Spinal cord (tissue), 10 donors: ENCODE results near the gene KDR. TPM values are rescaled to one million over a fixed set of nuclear protein-coding genes. Genes with fewer than 3 reads are reported as not detected.

Source experiments
- DNase-seq, 6 donors: peaks; one replicate each; pipeline versions ENCODE4 v3.0.0 to v3.0.0-alpha.2; 2013 to 2015; ENCODE audit warnings: low spot score in 6 of 6, low read depth in 4 of 6
- H3K27ac ChIP-seq: one replicate; pipeline ENCODE4 v1.5.1; 2013; ENCODE audit warnings: low read depth, low read length, control low read depth
- H3K27me3 ChIP-seq: one replicate; pipeline ENCODE4 v1.6.1; 2013; ENCODE audit warnings: low read length; ENCODE audit not compliant: control insufficient read depth, insufficient read depth
- H3K36me3 ChIP-seq: one replicate; pipeline ENCODE4 v1.6.1; 2013; ENCODE audit warnings: low read length; ENCODE audit not compliant: control insufficient read depth, insufficient read depth
- H3K4me1 ChIP-seq: one replicate; pipeline ENCODE4 v1.6.1; 2013; ENCODE audit warnings: low read length; ENCODE audit not compliant: control insufficient read depth, insufficient read depth
- H3K4me3 ChIP-seq: one replicate; pipeline ENCODE4 v1.5.1; 2013; ENCODE audit warnings: low read depth, low read length, control low read depth
- H3K9me3 ChIP-seq: one replicate; pipeline ENCODE4 v1.6.1; 2013; ENCODE audit warnings: low read length; ENCODE audit not compliant: control insufficient read depth, insufficient read depth
- WGBS: methylation state at CpG from one replicate; pipeline ENCODE4 v1.1.5; 2013; ENCODE audit warnings: missing lambda C conversion rate; ENCODE audit not compliant: insufficient coverage; 5-methylcytosine and 5-hydroxymethylcytosine counted together
- polyA plus RNA-seq, 2 donors: library from polyadenylated mRNA; unstranded; fragments of 120-200 nt; gene quantifications; one replicate each; pipeline ENCODE4 v1.2.1, GENCODE V29; 2013; ENCODE audit not compliant: insufficient read length in 2 of 2
- total RNA-seq, 2 donors: library from RNA; depleted of rRNA in 1 of 2; stranded (reverse); fragments of 120-200 nt in 1 of 2; fragments of >200 nt in 1 of 2; gene quantifications; one replicate each; pipeline versions ENCODE4 v1.2.3 to v1.2.4, GENCODE V29; 2013 to 2014
- donor health status: healthy.

The KDR gene
- total and polyA plus RNA-seq, 4 donors = 29.1 to 217 (median 57.4) TPM

DNA sequence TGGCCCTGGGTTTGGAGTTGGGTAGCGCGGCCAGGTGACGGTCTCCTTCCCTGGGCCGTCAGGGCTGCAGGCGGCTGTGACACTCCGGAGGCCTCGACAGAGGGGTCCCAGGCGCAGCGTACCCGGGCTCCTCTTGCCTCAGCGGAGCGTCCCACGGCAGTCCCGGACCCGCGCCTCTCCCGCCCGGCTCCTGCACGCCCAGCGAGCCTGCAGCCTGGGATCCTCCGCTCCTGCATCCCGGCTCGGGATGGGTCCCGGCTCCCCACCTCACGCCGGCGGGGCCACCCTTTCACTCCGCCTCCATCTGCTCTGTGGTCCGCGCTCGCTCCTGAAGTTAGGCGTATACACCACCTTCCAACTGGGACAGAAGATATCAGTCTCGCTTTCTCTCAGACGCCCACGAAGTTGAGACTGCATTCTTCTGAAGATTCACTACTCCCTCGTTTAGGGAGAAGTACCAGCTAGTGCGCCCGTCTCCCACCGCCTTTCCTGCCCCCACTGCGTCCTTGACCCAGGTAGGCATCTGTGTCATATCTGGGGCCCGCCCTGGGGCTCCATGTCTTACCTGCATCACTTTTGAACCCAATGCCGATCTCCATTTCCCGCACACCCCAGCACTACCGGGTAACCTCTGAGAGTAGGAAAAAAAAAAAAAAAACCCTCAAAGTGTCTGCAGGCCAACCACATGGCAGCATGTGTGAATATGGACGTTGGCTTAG is 32.3 kb upstream of the KDR start:
- H3K4me3 ChIP-seq = peak overlapping the region; percentile 9
- H3K27ac ChIP-seq = no peak overlapping the region
- H3K4me1 ChIP-seq = peaks cover 6% of the 10 kb centered on the region
- peak in 1 of 6 donors; percentile 12 for DNase-seq
- WGBS = 22% methylated on average over 38 of the region's 45 CpGs
- H3K36me3 ChIP-seq = no peaks in the 10 kb centered on the region
- H3K27me3 ChIP-seq = peaks cover 8% of the 10 kb centered on the region
- no peaks in the 10 kb centered on the region for H3K9me3 ChIP-seq

DNA sequence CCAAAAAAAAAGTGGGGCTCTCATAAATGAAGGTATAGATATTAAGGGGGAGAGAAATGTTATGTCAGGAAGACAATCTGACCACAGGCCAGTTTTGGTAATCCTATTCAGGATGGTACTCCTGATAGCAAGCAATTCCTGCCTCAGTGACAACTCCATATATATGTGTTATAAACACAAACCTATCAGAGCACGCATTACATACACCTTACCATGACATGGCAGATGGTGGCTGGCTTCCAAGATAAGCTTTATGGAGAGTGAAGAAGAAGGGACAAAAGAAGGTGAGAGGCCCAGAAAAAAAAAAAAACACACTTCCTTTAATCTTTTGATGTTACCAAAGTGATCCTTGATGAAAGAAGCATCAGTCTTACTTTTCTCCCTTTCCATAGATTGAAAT is 29.5 kb upstream of the KDR start:
- no peaks in the 10 kb centered on the region for H3K9me3 ChIP-seq
- peaks cover 6% of the 10 kb centered on the region for H3K4me1 ChIP-seq
- no peak overlapping the region for H3K4me3 ChIP-seq
- H3K27me3 ChIP-seq = peaks cover 8% of the 10 kb centered on the region
- WGBS = no CpG with 5 or more reads among the region's 1 CpG
- DNase-seq = no peak
- no peak overlapping the region for H3K27ac ChIP-seq
- no peaks in the 10 kb centered on the region for H3K36me3 ChIP-seq

DNA sequence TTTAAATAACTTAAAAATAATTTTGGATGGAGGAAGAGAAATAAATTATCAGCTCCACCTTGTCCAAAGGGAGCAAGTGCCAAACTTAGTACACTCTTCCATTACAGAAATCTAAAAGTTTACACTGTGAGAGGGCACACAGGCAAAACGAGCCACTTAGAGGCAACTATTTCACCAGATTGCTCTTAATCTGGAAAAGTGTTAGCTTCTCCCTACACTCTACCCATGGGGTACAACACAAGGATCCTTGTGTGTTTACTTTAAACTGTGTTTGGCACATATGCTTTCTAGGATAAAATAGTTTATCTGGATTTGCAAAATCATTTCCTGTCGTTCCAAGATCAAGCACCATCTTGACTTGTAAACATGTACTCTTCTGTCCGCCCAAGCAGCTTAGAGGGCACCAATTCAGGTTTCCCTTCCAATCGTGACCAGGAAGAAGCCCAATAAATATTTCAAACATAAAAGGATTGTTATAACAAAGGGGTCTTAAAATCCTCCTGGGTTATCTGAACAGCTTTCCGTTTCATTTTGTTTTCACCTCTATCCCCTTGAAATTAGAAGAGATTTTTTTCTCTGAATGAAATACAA is 29.0 kb upstream of the KDR start:
- no peak for DNase-seq
- peaks cover 6% of the 10 kb centered on the region for H3K4me1 ChIP-seq
- H3K4me3 ChIP-seq = no peak overlapping the region
- peaks cover 8% of the 10 kb centered on the region for H3K27me3 ChIP-seq
- H3K9me3 ChIP-seq = no peaks in the 10 kb centered on the region
- no peaks in the 10 kb centered on the region for H3K36me3 ChIP-seq
- 50% methylated on average over 1 of the region's 5 CpGs for WGBS
- H3K27ac ChIP-seq = no peak overlapping the region

DNA sequence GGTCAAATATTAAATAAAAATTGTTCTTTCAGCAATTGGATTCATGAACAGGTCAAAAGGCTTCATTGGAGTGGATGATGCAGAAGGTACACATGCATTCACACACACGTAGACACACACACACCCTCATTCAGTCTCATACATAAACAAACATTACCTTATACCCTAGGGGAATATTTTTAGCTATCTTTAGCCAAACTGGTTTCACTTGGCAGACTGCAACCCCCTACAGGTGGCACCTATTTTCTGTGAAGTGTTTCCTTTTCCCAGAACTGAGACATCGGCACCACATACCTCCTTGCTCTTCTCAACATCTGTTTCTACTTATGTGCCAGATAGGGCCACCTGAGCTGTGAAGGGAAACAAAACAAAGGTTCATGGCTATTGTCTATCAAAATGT is 18.5 kb upstream of the KDR start:
- Histone ChIP-seq H3K4me3 (no peak overlapping the region), H3K36me3 (no peaks in the 10 kb centered on the region), H3K9me3 (no peaks in the 10 kb centered on the region), H3K4me1 (no peaks in the 10 kb centered on the region), H3K27me3 (no peaks in the 10 kb centered on the region), H3K27ac (no peak overlapping the region)
- DNase-seq = no peak
- no CpG with 5 or more reads among the region's 2 CpGs for WGBS

DNA sequence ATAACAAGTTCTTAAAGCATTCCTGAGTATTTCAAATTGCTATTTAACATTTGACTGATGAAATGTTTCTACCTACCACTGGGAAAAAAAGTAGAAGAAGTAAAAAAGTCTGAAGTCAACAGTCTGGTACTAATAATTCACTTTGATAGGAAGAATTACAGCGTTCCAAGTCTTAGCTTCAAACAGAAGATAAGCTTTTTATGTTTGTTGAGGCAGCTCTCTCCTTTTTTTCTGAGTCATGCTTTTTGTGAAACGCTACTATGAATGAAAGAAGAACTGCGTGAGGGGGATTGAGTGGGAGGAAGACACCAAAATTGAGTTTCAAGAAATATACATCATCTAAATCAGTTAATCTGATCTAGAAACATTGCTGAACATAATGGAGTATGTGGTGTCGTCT is 13.0 kb upstream of the KDR start:
- DNase-seq = no peak
- Histone ChIP-seq H3K4me3 (no peak overlapping the region), H3K36me3 (no peaks in the 10 kb centered on the region), H3K9me3 (no peaks in the 10 kb centered on the region), H3K4me1 (no peaks in the 10 kb centered on the region), H3K27me3 (no peaks in the 10 kb centered on the region), H3K27ac (no peak overlapping the region)
- WGBS = 83% methylated on average over 1 of the region's 4 CpGs

GRCh38 chr4:55136634-55137033 is 11.2 kb upstream of the KDR start:
- no peak for DNase-seq
- H3K36me3 ChIP-seq = no peaks in the 10 kb centered on the region
- WGBS = no CpG with 5 or more reads among the region's 2 CpGs
- H3K9me3 ChIP-seq = no peaks in the 10 kb centered on the region
- no peaks in the 10 kb centered on the region for H3K4me1 ChIP-seq
- no peaks in the 10 kb centered on the region for H3K27me3 ChIP-seq
- H3K4me3 ChIP-seq = no peak overlapping the region
- H3K27ac ChIP-seq = no peak overlapping the region

DNA sequence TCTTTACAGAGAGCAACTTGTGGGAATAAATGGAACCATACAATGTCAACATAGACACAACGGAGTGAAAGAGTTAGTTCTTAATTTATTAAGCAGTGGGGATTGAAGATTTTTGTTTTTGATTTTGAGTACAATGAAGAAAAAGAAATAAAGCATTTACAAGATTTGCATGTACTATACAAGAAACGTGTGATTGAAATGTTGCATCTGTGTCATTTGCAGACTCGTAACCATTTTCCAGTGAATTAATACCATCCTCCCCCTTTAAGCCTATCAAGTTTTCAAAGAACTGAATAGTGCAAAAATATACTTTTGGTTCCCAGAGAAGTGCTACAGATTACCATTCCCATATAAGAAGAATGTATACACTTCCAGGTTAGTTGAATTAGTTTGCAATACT is 8.6 kb upstream of the KDR start:
- no peaks in the 10 kb centered on the region for H3K27me3 ChIP-seq
- no peaks in the 10 kb centered on the region for H3K9me3 ChIP-seq
- H3K36me3 ChIP-seq = no peaks in the 10 kb centered on the region
- no peak overlapping the region for H3K27ac ChIP-seq
- H3K4me1 ChIP-seq = no peaks in the 10 kb centered on the region
- WGBS = no CpG with 5 or more reads among the region's 3 CpGs
- no peak overlapping the region for H3K4me3 ChIP-seq
- DNase-seq = no peak

GRCh38 chr4:55132775-55133174 is 7.4 kb upstream of the KDR start:
- Histone ChIP-seq H3K27me3 (no peaks in the 10 kb centered on the region), H3K27ac (no peak overlapping the region), H3K36me3 (no peaks in the 10 kb centered on the region), H3K4me3 (no peak overlapping the region), H3K9me3 (no peaks in the 10 kb centered on the region), H3K4me1 (no peaks in the 10 kb centered on the region)
- DNase-seq = no peak
- WGBS = 100% methylated on average over 1 of the region's 1 CpG

DNA sequence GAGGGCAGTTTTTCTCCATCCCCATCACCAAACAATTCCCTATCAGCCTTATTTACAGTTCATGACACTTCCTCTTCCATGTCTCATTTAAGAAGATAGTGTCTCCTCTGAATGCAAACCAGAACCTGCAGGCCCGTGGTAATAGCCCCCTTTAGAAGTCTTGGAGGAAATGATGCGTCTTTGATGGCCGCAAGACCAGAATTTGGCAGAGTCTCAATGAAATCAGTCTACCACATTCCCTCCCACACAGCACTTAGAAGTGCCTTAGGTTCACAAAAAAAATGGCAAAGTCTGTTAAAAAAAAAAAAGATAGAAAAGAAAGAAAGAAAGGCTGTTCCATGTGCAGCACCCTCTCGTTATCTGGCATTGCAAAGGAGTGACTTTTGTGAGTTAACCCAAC is 2.1 kb upstream of the KDR start:
- DNase-seq = no peak
- peaks cover 18% of the 10 kb centered on the region for H3K4me1 ChIP-seq
- H3K27ac ChIP-seq = no peak overlapping the region
- H3K4me3 ChIP-seq = no peak overlapping the region
- no peaks in the 10 kb centered on the region for H3K36me3 ChIP-seq
- 61% methylated on average over 4 of the region's 4 CpGs for WGBS
- no peaks in the 10 kb centered on the region for H3K9me3 ChIP-seq
- H3K27me3 ChIP-seq = peaks cover 23% of the 10 kb centered on the region

GRCh38 chr4:55127053-55127452 is 1.7 kb upstream of the KDR start:
- Histone ChIP-seq H3K9me3 (no peaks in the 10 kb centered on the region), H3K36me3 (no peaks in the 10 kb centered on the region), H3K4me1 (peaks cover 18% of the 10 kb centered on the region), H3K27me3 (peaks cover 23% of the 10 kb centered on the region), H3K4me3 (no peak overlapping the region), H3K27ac (no peak overlapping the region)
- DNase-seq = no peak
- WGBS = no CpG with 5 or more reads among the region's 3 CpGs
